ENCODE measurements around the gene AHSG. TPM values are rescaled to one million over a fixed set of nuclear protein-coding genes. Genes with fewer than 3 reads are reported as not detected.

AHSG gene
- total and polyA plus RNA-seq, 10 of the 15 experiments (the other 5 are each of a cell fraction or from before 2014, with no cell fraction given): 0.06 to 0.90 (median 0.15) TPM; not detected in 7

GRCh38 chr3:186646106-186646505 lies 33.2 kb downstream of the AHSG start:
- no peak for ATAC-seq
- Histone ChIP-seq H3K79me2 (ENCODE audit: control insufficient read depth, insufficient read depth, low read length) (no peaks in the 10 kb centered on the region), H3K9ac (ENCODE audit: control insufficient read depth, insufficient read depth, low read length) (no peak overlapping the region), H2AFZ (ENCODE audit: control insufficient read depth, low read depth, low read length) (no peak overlapping the region), H3K9me3 (replicated peaks; ENCODE audit: control insufficient read depth, insufficient read depth, low read length) (no peaks in the 10 kb centered on the region), H3K27me3 (replicated peaks in 1 of 2; ENCODE audit: control insufficient read depth in 2 of 2, insufficient read depth in 2 of 2, low read length in 1 of 2) (no peaks in the 10 kb centered on the region; a peak in 1 of 4 replicates), H4K20me1 (ENCODE audit: control insufficient read depth, insufficient read depth) (no peaks in the 10 kb centered on the region), H3K4me2 (ENCODE audit: control insufficient read depth, insufficient read depth) (no peak overlapping the region), H3K4me3 (no peak overlapping the region), H3K4me1 (ENCODE audit: control insufficient read depth, insufficient read depth, low read length) (no peaks in the 10 kb centered on the region), H3K27ac (ENCODE audit: control insufficient read depth, insufficient read depth) (no peak overlapping the region), H3K36me3 (ENCODE audit: control insufficient read depth in 2 of 2, insufficient read depth in 2 of 2, low read length in 1 of 2) (no peaks in the 10 kb centered on the region)
- no peak for FAIRE-seq
- in situ Hi-C loops (cut with MboI): no loop called here
- intact Hi-C loops (cut with micrococcal nuclease; ENCODE audit: unreplicated experiment): no loop called here
- no TSS peak for BruUV-seq (replicated peaks)
- RAD21 ChIA-PET (ENCODE audit: unreplicated experiment): no interaction called here
- POLR2A ChIA-PET: no interaction called here
- WGBS (ENCODE audit: insufficient coverage, insufficient replicate concordance, low lambda C conversion rate, missing lambda C conversion rate): 71% methylated on average over 4 of the region's 4 CpGs
- DNase-seq (ENCODE audit: low read depth, low spot score): no peak
- SMC1A ChIA-PET (ENCODE audit: uncharacterized antibody, unreplicated experiment): no interaction called here
- TF ChIP-seq HDGF (IDR thresholded peaks at IDR 0.05) (no peak), SMC3 (IDR thresholded peaks at IDR 0.05; ENCODE audit: borderline replicate concordance, low read length) (no peak), NFIC (IDR thresholded peaks at IDR 0.05; ENCODE audit: low read depth, low read length) (no peak), STAT1 (conservative IDR thresholded peaks at IDR 0.05) (no peak), ZNF274 (IDR thresholded peaks at IDR 0.05; ENCODE audit: insufficient read depth, insufficient read length) (no peak), ZBTB4 (CRISPR knock-in tag; IDR thresholded peaks at IDR 0.05) (no peak), NRF1 (conservative IDR thresholded peaks at IDR 0.05; ENCODE audit: low read depth, low read length) (no peak), BCLAF1 (IDR thresholded peaks at IDR 0.05) (no peak), CTCF (IDR thresholded peaks at IDR 0.05 in 2 of 3, conservative IDR thresholded peaks at IDR 0.05 in 1 of 3; ENCODE audit: control insufficient read depth in 2 of 3, extremely low read depth in 1 of 3, insufficient read depth in 1 of 3, low read depth in 3 of 3, low read length in 3 of 3) (no peak)
- CTCF ChIA-PET: no interaction called here
